22Rv1 (cell line): ENCODE results near the gene AGO3.

Experiments
- H3K27ac ChIP-seq: fragments of 450-650 bp; 2 replicates; pipeline ENCODE4 v1.5.1; 2017
- ZFX ChIP-seq: fragments of 450-650 bp; IDR thresholded peaks from 2 replicates; pipeline ENCODE4 v1.6.1; 2017; ENCODE audit warnings: antibody characterized with exemption, borderline replicate concordance
- TF ChIP-seq, protein P1 (sequence below): fragments of 450-650 bp; IDR thresholded peaks from 2 replicates; pipeline ENCODE4 v1.5.1; 2017; ENCODE audit warnings: mild to moderate bottlenecking

Gene AGO3

DNA sequence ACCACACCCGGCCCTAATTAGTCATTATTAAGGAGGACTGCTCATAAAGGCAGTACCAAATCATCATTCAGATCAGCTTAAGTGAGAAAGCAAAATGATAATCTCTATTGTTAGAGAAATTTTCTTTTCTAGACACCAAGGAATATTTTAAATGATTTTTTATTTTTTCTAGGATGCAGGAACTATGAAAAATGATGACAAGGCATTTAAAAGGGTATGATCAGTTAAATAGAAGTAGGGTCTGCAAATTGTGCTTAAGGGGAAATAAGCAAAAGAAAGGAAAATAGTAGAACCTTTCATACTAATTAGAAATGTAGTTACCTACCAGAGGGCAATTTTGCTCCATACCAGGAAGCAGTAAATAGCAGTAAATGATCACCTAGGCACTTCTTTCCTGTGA lies 131.4 kb downstream of the AGO3 start:
- no peak for TF ChIP-seq ZFX
- TF ChIP-seq, protein P1, sequence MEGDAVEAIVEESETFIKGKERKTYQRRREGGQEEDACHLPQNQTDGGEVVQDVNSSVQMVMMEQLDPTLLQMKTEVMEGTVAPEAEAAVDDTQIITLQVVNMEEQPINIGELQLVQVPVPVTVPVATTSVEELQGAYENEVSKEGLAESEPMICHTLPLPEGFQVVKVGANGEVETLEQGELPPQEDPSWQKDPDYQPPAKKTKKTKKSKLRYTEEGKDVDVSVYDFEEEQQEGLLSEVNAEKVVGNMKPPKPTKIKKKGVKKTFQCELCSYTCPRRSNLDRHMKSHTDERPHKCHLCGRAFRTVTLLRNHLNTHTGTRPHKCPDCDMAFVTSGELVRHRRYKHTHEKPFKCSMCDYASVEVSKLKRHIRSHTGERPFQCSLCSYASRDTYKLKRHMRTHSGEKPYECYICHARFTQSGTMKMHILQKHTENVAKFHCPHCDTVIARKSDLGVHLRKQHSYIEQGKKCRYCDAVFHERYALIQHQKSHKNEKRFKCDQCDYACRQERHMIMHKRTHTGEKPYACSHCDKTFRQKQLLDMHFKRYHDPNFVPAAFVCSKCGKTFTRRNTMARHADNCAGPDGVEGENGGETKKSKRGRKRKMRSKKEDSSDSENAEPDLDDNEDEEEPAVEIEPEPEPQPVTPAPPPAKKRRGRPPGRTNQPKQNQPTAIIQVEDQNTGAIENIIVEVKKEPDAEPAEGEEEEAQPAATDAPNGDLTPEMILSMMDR = no peak
- H3K27ac ChIP-seq = no peak overlapping the region

DNA sequence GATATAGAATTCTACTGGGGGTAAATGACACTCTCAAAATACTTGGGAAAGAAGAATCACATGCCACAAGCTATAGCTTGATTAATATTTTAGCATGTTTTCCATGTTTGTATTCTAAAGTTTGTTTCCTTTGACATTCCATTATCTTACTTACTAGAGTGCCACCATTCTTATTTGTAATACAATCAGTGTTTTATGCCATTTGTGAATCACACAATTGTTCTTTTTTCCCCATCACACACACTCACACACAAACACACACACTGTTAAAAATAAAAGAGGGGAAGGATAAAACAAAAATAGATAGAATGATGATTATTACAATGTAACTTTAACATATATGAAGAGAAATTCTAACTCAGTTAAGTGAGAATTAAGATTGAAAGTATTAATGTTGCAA lies 137.0 kb downstream of the AGO3 start:
- no peak overlapping the region for H3K27ac ChIP-seq
- no peak for TF ChIP-seq ZFX
- TF ChIP-seq, protein P1 = no peak

DNA sequence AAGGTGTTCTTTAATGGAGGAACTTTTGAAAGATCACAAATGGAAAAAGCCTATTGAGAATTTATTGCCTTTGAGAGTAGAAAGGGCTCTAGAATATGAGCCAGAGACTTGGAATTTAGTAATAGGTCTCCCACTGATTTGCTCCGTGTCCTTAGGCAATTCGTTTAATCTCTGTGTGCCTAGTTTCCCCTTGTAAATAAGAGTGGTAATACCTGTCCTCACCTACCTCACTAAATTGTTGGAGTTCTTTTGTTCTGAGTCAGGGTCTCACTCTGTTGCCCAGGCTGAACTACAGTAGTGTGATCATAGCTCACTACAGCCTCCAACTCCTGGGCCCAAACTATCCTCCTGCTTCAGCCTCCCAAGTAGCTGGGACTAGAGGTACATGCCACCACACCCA lies 138.0 kb downstream of the AGO3 start:
- TF ChIP-seq, protein P1 = no peak
- TF ChIP-seq ZFX = no peak
- H3K27ac ChIP-seq = no peak overlapping the region

DNA sequence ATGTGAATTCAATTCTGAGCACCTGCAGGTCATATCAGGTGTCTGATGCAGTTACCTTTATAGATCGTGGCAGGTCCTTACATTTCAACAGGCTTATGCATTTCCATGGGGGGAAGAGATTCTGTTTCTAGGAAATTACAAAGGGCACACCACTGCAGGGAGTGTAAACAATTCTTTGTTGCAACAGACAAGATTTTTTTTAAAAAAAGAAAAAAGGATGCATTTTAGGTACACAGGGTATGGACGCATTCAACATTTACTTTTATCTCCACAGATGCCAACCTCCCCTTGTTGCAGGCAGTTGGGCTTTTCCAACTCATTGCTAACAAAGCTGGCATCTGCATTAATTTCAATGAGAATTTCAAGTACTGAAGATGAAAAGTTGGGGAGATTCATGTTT lies 139.4 kb downstream of the AGO3 start:
- H3K27ac ChIP-seq = no peak overlapping the region
- TF ChIP-seq ZFX = no peak
- TF ChIP-seq, protein P1 = no peak

GRCh38 chr1:36076979-36077573 lies 146.2 kb downstream of the AGO3 start:
- TF ChIP-seq, protein P1 = no peak
- no peak for TF ChIP-seq ZFX
- no peak overlapping the region for H3K27ac ChIP-seq

DNA sequence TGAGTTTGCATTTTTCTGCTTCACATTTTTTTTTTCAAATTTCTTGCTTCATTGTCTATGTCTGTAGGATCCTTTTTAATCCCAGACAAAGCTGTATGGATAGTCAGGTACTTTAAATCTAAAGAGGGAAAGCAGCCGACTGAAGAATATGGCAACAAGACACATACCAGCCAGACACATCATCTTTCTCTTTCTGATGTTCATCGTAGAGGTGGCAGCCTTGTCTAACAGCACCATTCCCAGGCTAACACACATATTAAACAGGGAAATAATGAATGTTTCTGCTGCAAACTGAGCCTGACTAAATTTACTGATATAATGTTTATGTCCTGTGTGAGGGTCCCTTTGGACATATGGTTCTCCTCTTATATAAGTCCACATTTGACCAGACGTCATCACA lies 149.3 kb downstream of the AGO3 start:
- TF ChIP-seq, protein P1 = no peak
- TF ChIP-seq ZFX = no peak
- no peak overlapping the region for H3K27ac ChIP-seq

DNA sequence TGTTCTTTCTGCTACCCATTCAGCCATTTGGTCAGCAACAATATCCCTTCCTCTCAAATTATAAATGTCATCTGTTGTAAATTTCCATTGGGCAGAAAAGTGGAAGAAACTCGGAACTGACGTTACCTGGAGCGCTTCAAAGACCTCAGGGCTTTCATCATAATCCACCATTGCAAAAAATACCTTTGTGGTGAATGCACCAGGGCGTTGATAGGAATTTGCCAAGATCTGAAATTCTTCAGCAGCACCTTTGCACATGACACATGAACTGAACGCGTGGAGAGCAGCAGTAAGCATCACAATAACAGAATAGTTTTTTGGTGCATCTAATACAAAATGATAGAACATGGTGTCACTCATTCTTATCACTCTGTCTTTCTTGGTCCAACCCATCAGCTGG lies 149.9 kb downstream of the AGO3 start:
- TF ChIP-seq, protein P1 = no peak
- TF ChIP-seq ZFX = no peak

More for the DNA sequence above, 149.9 kb downstream of the AGO3 start:
- no peak overlapping the region for H3K27ac ChIP-seq
